GM21528 (cell line): ENCODE data around the gene CROCC2.

Source experiments
- ATAC-seq: cut with Tn5 transposase; IDR thresholded peaks from one replicate; pipeline ENCODE4 v1.9.1; 2021; ENCODE audit warnings: mild to moderate bottlenecking, moderate library complexity; ENCODE audit not compliant: unreplicated experiment, low FRiP score

The CROCC2 gene

GRCh38 chr2:240995041-240996021, 89.2 kb downstream of the CROCC2 start:
- ATAC-seq, result no peak

GRCh38 chr2:240996161-240996833, 90.2 kb downstream of the CROCC2 start:
- no peak for ATAC-seq

DNA sequence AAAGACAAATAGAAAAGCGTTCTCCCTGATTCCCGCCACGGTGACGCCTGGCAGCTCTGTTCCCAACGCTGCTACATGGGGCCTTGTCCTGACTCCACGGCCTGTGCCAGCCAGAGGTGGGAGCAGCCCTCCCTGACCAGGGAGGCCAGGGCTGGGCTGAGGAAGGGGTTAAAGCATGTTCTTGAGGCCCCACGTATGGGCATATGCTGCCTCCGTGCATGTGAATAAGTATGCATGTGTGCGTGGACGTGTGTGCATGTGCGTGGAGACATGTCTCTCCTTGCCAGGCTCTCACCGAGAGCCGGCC, 90.7 kb downstream of the CROCC2 start:
- ATAC-seq, result no peak

DNA sequence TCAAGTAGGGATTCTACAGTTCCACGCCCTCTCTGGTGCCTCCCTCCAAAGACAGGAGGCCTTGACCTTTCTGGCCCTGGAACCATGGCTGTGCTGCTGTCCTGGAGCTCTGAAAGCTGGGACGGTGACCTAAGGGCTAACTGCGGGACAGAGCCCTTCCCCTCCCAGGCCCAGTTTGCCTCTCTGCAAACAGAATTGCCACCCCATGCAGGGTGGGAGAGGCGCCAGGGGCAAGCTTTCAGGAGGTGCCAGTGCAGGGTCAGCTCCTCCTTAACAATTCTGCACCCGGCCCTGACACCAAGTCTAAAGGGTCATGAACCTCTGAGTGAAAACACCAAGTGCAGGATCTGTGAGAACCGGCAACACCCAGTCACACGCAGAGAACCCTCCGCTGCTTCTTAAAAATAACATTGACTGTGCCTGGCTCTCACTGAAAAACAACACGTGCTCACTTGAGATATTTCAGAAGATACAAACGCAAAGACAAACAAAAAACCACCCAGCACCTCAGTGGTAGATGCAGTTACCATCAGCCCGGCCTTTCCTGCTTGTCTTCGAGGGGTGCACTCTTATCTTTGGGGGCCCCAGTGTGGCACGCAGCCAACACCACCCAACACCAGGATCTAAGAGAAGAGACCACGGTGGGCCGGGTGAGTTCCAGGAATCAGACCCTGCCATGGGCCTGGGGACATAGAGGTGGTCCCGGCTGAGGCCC, 91.2 kb downstream of the CROCC2 start:
- ATAC-seq, result no peak

DNA sequence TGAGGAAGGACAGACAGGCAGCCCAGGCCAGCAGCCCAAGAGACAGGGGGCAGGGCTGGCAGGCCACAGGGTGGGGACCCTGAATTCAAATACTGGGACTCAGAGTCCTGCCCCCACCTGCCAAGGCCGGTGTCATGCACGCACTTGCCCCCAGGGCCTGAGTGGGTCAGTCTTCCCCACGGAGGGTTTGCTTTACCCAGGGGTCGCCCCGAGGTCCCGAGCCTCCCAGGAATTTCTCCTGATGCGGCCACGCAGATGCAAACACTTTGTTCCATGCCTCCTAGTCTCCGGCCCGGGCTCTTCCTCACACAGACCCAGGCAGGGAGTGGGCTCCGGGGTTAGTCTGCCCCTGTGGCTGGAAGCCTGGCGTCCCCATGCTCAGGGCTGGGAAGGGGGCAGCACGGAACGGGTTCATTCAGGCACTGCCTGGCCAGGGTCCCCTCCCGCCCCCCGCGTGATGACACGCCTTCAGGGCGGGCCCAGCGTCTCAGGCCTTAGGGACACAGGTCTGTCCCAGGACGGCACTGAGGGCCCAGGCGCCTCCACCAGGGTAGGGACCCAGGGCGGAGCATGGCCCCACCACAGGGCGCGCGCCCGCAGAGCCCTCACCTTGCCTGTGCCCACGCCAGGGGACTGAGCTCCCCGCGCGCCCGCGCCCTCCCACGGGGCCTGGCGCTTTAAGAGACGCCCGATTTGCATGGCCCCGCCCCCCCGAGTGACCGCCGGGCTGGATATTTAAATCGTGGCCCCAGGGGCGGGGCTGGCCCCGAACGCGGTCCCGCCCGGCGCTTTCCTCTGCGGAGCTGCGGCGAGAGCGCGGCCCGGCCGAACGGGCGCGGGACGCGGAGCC, 91.9 kb downstream of the CROCC2 start, which contains the start of gene SNED1:
Gene SNED1, plus strand, starts transcription at position 763 of the 850 bp plus-strand sequence. CDS start 220 bp downstream, outside the sequence.
- ATAC-seq, result no peak

DNA sequence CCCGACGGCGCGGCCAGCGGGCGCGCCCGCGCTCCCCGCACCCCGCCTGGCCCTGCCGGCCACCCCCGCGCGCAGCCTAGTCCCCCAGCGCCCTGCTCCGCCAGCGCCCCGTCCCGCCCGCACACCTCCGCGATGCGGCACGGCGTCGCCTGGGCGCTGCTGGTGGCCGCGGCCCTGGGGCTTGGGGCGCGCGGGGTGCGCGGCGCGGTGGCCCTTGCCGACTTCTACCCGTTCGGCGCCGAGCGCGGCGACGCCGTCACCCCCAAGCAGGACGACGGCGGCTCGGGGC, 92.5 kb downstream of the CROCC2 start:
- ATAC-seq, result no peak

DNA sequence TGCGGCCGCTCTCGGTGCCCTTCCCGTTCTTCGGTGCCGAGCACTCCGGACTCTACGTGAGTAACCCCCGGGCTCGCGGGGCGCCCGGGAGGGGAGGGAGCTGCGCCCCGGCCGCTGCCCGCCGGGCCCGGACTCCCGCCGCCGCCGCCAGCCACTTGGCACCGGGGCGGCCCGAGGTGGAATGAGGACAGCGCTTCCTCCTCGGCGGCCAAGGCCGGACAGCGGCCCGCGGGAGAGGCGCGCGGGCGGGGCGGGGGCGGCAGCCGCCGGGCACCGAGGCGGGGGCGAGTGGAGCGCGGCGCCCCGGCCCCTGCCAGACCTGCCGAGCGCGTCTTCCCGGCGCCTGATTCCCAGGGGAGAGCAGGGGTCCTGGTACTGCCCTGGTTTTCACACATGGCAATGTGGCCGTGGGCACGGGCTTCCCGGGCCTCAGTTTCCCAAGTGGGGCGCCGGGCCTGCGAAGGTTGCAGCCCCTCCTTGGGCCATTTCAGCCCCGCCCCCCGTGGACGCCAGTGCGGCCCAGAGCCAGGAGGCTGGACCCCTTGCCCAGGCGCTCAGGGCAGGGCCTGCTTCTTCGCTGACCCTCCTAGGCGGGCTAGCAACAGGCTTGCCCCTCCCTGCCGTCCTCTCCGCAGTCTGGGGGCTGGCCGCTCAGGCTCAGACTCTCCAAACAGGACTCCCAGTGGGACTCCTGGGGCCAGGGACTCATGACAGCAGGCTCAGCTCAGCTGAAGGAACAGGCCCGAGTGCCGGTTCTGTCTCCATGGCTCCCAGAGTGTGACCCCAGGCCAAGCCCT, 93.1 kb downstream of the CROCC2 start:
- ATAC-seq, result no peak

DNA sequence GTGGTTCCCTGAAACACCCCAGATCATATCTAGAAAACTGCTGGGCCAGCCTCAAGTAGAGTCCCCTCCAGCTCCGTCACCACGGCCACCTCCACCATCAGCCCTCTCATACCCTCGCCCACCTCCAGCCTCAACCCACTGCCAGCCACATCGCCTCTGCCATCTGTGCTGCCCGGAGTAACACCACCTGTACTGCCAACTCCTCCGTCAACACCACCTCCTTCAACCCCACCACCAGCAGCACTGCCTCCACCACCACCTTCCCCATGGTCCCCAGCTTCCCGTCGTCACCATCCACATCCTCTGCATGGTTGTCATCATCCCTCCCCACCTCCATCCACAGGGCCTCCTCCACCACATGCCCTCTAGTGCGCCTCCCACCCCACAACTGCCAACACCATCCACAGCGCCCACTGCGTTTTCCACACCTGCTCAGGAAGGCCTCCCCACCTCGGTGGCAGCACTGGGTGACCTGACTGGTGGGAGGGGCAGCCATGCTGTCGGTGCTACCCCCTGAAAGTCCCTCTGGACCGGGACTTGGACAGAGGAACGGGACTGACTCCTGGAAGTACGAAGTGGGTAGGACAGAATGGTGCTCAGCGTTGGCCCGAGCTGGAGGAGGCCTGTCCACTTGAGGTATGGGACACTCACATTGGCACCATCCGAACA, 93.9 kb downstream of the CROCC2 start:
- no peak for ATAC-seq

DNA sequence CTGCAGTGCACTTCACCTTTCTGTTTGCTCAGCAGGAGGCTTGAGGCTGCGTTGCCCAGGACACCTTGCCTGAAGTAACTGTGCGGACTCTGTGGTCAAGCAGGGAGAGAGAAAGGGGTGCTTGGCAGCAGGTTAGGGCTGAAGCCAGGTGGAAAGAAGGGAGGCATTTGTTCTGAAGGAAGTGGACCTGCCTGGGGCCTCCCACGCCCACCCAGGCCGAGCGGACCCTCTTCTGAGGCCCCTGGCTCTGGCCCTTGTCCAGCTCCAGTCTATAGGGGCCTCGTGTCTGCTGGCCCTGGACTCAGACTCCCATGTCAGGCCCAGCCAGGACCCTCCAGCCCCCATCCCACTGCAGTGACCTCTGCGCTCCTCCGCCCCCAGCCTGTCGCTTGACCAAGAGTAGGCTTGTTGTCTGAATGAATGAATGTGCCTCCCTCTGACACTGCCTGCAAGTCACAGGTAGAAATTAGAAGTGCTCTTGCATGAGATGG, 94.7 kb downstream of the CROCC2 start:
- ATAC-seq, result no peak

GRCh38 chr2:241001413-241002274, 95.5 kb downstream of the CROCC2 start:
- no peak for ATAC-seq

DNA sequence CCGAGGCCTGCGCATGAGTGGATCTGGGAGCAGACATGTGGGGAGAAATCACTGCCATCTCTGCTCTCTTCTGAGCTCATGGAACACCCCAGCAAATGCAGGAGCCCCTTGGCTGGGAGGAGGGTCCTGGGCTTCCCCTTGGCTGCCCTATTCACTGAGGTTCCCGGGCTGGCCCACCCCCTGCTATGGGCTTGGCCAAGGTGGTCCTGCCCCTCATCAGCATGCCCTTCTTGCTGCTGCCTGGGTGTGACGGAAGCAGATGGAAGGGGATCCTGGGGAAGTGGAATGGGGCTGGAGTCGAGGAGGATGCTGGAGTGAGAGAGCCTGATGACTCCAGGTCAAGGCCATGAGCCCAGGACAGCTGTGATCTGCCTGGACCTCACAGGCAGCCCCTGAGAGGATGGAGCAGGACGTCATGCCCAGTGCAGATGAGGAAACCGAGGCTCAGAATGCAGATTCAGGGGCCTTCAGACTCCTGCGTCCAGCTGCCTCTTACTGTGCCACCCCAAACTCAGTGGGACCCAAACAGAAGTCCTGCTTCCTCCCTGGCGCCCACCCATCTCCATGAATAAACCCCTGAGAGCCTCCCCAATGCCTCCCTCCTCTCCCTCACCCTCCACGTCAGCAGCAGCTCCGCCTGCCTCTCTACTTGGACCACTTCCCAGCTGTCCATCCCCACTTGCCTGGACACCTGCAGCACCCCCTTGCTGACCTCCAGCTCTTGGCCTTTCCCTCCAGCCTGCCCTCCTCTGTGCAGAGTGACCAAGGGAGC, 96.3 kb downstream of the CROCC2 start:
- ATAC-seq, result no peak

DNA sequence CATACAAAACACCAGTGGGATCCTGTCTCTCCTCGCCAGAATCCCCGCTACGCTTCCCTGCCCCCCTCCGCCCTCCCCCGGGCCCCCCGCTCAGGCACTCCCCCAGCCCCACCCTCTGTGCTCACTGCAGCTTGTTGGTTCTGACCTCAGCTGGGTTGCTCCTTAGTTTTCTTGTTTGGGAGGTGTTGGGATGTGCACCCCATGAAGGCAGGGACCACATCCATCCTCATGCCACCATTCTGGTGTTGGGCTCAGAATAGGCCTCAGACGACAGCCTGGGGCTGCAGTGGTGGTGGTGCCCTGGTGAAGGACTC, 96.9 kb downstream of the CROCC2 start:
- ATAC-seq, result no peak

- ATAC-seq, result no peak
Measured at GRCh38 chr2:241003369-241003768, 97.2 kb downstream of the CROCC2 start.

DNA sequence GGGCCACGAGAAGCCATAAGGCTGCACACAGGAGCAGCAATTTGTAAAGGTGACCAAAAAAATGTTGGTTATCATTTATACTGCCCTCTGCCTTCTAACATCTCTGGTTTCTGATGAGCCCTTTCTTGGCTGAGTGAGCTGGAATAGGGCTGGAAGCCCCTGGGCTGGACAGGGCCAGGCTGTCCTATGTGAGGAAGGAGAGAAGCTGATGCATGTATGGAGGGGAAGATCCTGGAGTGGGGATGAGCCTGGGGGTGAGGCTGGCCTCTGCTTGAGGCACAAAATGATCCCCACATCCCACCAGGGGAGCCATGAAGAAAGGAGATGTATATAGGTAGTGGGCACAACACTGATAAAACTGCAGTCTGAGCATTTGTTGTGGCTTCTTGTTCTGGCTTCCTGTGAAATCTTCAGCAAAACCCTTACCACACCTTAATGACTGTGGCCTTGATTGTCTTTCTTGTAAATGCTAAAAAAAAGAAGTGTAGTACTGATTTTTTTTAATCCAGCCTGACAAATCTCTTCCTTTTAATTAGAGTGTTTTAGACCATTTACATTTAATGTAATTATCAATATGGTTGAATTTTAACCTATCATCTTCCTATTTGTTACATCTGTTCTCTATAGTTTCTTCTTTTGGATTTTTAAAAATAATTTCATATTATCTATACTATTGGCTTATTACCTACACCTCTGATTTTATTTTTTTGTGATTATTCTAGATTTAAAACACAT, 97.9 kb downstream of the CROCC2 start:
- no peak for ATAC-seq

DNA sequence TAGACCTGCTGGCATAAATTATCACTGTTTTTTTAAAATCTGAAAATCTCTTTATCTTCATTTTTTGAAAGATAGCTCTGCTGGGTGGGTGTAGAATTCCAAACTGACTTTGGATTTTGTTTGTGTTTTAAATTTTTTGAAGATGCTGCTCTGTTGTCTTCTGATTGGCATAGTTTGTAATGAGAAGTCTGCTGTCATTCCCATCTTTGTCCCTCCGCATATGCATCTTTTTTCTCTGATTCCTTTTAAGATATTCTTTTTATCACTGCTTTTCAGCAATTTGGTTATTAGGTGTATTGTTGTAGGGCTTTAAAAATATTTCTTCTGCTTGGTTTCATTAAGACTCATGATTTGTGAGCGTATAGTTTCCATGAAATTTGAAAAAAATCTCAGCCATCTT, 99.4 kb downstream of the CROCC2 start:
- ATAC-seq, result no peak

DNA sequence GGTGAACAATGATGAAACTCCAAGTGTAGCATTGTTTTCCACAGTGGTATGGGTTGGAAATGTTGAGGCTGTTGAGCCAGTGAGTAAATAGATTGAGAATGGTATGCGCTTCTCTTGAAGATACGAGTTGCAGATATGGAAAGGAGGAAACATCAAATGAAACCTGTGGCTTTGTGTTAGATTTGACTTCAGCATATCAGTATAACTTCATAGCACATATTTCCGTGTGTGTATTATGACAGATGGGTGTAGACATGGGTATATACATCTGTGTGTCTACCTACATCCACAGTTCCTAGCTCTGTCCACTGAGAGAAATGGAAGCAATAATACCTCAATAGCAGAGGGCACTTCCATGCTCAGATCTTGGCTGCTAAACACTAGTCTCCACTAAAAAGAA, 100.3 kb downstream of the CROCC2 start:
- no peak for ATAC-seq

DNA sequence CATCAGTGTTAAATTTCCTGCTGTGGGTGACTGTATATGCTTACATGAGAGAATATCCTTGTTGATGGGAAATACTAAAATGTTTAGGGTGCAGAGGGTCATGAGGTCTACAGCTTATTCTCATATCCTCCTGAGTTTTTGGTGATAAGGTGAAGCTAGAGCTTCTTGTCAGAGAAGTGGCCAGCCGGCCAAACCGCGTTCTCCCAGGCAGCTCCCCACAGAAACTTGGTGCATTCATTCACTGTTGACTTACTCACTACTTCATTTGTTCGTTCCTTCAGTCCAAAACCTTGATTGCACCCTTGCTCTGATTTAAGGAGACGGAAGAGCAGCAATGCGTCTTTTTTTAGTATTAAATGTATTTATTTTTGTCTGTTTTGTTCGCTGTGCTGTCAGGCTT, 101.0 kb downstream of the CROCC2 start:
- no peak for ATAC-seq
